WTC11 (cell line): Measurements from ENCODE around the gene ANKMY2. TPM values are rescaled to one million over a fixed set of nuclear protein-coding genes. Genes with fewer than 3 reads are reported as not detected.

Experiments
- ATAC-seq: fragments of 200-7000 bp; cut with Tn5 transposase; 2 replicates; pipeline ENCODE4 v1.10.0; 2021; ENCODE audit warnings: mild to moderate bottlenecking, moderate library complexity
- CTCF ChIA-PET: fragments of 300-600 bp; sonication (Branson Sonifier 250); formaldehyde crosslinking; loops from one replicate; lab custom pipeline; 2021; ENCODE audit warnings: antibody characterized with exemption; lab: Charles Lee
- POLR2A ChIA-PET: fragments of 350-600 bp; sonication (Branson Sonifier 250); formaldehyde crosslinking; loops from one replicate; lab custom pipeline; 2021; ENCODE audit warnings: antibody characterized with exemption; lab: Charles Lee
- DNase-seq: peaks from one replicate; pipeline ENCODE4 v3.0.0; 2021; ENCODE audit warnings: low spot score
- H3K27ac Mint-ChIP-seq: 2 replicates; pipeline ENCODE4 v1.8.0; 2021; ENCODE audit warnings: mixed read lengths
- H3K27me3 Mint-ChIP-seq: 2 replicates; pipeline ENCODE4 v1.8.0; 2021; ENCODE audit warnings: low read depth, mild to moderate bottlenecking, moderate library complexity, mixed read lengths
- H3K36me3 Mint-ChIP-seq: 2 replicates; pipeline ENCODE4 v1.8.0; 2021; ENCODE audit warnings: mixed read lengths
- H3K4me1 Mint-ChIP-seq: 2 replicates; pipeline ENCODE4 v1.8.0; 2022; ENCODE audit warnings: mixed read lengths
- H3K4me3 Mint-ChIP-seq: 2 replicates; pipeline ENCODE4 v1.8.0; 2021; ENCODE audit warnings: mild to moderate bottlenecking, moderate library complexity, mixed read lengths
- H3K9me3 Mint-ChIP-seq: 2 replicates; pipeline ENCODE4 v1.8.0; 2021; ENCODE audit warnings: mixed read lengths
- ATF1 ChIP-seq: sonication (generic); formaldehyde crosslinking; IDR thresholded peaks from 2 replicates; pipeline ENCODE4 v1.8.1; 2023; ENCODE audit warnings: mild to moderate bottlenecking, moderate library complexity, missing genetic modification reagents
- ATF2 ChIP-seq: sonication (generic); formaldehyde crosslinking; IDR thresholded peaks from 2 replicates; pipeline ENCODE4 v1.8.1; 2022; ENCODE audit warnings: low read depth, missing genetic modification reagents, borderline replicate concordance
- CDX4 ChIP-seq: fragments of 250-450 bp; sonication (Bioruptor Pico); IDR thresholded peaks from 2 replicates; pipeline ENCODE4 v1.9.0; 2021; ENCODE audit warnings: moderate library complexity, mild to moderate bottlenecking, inconsistent platforms, borderline replicate concordance
- CREM ChIP-seq: sonication (generic); formaldehyde crosslinking; IDR thresholded peaks from 2 replicates; pipeline ENCODE4 v1.8.1; 2022; ENCODE audit warnings: mild to moderate bottlenecking, missing genetic modification reagents, moderate library complexity
- E2F4 ChIP-seq: sonication (generic); formaldehyde crosslinking; IDR thresholded peaks from 2 replicates; pipeline ENCODE4 v1.8.1; 2022; ENCODE audit warnings: low read depth, mild to moderate bottlenecking, moderate library complexity, missing genetic modification reagents, borderline replicate concordance
- GABPB1 ChIP-seq: sonication (generic); formaldehyde crosslinking; IDR thresholded peaks from 2 replicates; pipeline ENCODE4 v1.8.1; 2023; ENCODE audit warnings: mild to moderate bottlenecking, missing genetic modification reagents
- HMGA2 ChIP-seq: fragments of 250-450 bp; sonication (Bioruptor Pico); IDR thresholded peaks from 2 replicates; pipeline ENCODE4 v1.4.0; 2021; ENCODE audit warnings: mild to moderate bottlenecking, moderate library complexity
- IRF1 ChIP-seq: sonication (generic); formaldehyde crosslinking; IDR thresholded peaks from 2 replicates; pipeline ENCODE4 v1.8.0; 2023; ENCODE audit warnings: missing genetic modification reagents
- IRF2 ChIP-seq: sonication (generic); formaldehyde crosslinking; IDR thresholded peaks from 2 replicates; pipeline ENCODE4 v1.8.0; 2022; ENCODE audit warnings: low read depth, missing genetic modification reagents, borderline replicate concordance
- MAX ChIP-seq: sonication (generic); formaldehyde crosslinking; IDR thresholded peaks from 2 replicates; pipeline ENCODE4 v1.8.0; 2022; ENCODE audit warnings: mild to moderate bottlenecking, missing genetic modification reagents
- MLX ChIP-seq: sonication (generic); formaldehyde crosslinking; IDR thresholded peaks from 2 replicates; pipeline ENCODE4 v1.8.1; 2023; ENCODE audit warnings: mild to moderate bottlenecking, missing genetic modification reagents, moderate library complexity
- NFATC4 ChIP-seq: fragments of 250-450 bp; sonication (Bioruptor Pico); IDR thresholded peaks from 2 replicates; pipeline ENCODE4 v1.9.0; 2021; ENCODE audit warnings: mild to moderate bottlenecking
- NR1H2 ChIP-seq: sonication (generic); formaldehyde crosslinking; IDR thresholded peaks from 2 replicates; pipeline ENCODE4 v1.9.0; 2021; ENCODE audit warnings: mild to moderate bottlenecking, moderate library complexity, missing genetic modification reagents
- TEAD1 ChIP-seq: sonication (generic); formaldehyde crosslinking; IDR thresholded peaks from 2 replicates; pipeline ENCODE4 v1.8.0; 2022; ENCODE audit warnings: mild to moderate bottlenecking, missing genetic modification reagents
- ZBTB21 ChIP-seq: sonication (generic); formaldehyde crosslinking; IDR thresholded peaks from 2 replicates; pipeline ENCODE4 v1.8.1; 2023; ENCODE audit warnings: mild to moderate bottlenecking, missing genetic modification reagents, borderline replicate concordance
- ZNF317 ChIP-seq: sonication (generic); formaldehyde crosslinking; IDR thresholded peaks from 2 replicates; pipeline ENCODE4 v1.8.1; 2023; ENCODE audit warnings: low read depth, mild to moderate bottlenecking, moderate library complexity, missing genetic modification reagents, borderline replicate concordance
- ZNF532 ChIP-seq: fragments of 250-450 bp; sonication (Bioruptor Pico); IDR thresholded peaks from 2 replicates; pipeline ENCODE4 v1.9.0; 2021; ENCODE audit warnings: mild to moderate bottlenecking, borderline replicate concordance
- total RNA-seq: library from RNA; stranded (reverse); gene quantifications from 3 replicates; pipeline ENCODE4 v1.2.3, GENCODE V29; 2021

The ANKMY2 gene
- total RNA-seq, 1 experiment from 2014 or later = 13.6 TPM

GRCh38 chr7:16559497-16560179 lies 85.9 kb downstream of the ANKMY2 start (continued):
- TF ChIP-seq IRF2 (CRISPR knock-in tag) (no peak), CREM (no peak), GABPB1 (CRISPR knock-in tag) (no peak), TEAD1 (no peak), ZBTB21 (CRISPR knock-in tag) (no peak), ATF1 (CRISPR knock-in tag) (no peak), ZNF317 (CRISPR knock-in tag) (no peak), ATF2 (CRISPR knock-in tag) (no peak)

GRCh38 chr7:16558761-16559302 lies 86.7 kb downstream of the ANKMY2 start:
- H3K4me1 Mint-ChIP-seq = peaks cover 9% of the 10 kb centered on the region
- CTCF ChIA-PET = no interaction called here
- POLR2A ChIA-PET = no interaction called here
- H3K4me3 Mint-ChIP-seq = no peak overlapping the region
- H3K27ac Mint-ChIP-seq = no peak overlapping the region
- no peaks in the 10 kb centered on the region for H3K27me3 Mint-ChIP-seq
- ATAC-seq (no peak), DNase-seq (no peak)
- TF ChIP-seq HMGA2 (CRISPR knock-in tag) (0 out of 2 replicates have a peak, but pooled peaks have one; percentile 1), ATF2 (CRISPR knock-in tag) (no peak), MLX (no peak)
- H3K36me3 Mint-ChIP-seq = no peaks in the 10 kb centered on the region
- H3K9me3 Mint-ChIP-seq = no peaks in the 10 kb centered on the region

GRCh38 chr7:16556359-16556758 lies 89.2 kb downstream of the ANKMY2 start:
- CTCF ChIA-PET = interaction anchor here (1.8 kb wide), 1 partner anchor 9 kb away, joined by 5 read pairs; no protein-coding TSS in a partner anchor
- H3K36me3 Mint-ChIP-seq = no peaks in the 10 kb centered on the region
- H3K4me3 Mint-ChIP-seq = no peak overlapping the region
- POLR2A ChIA-PET = no interaction called here
- no peaks in the 10 kb centered on the region for H3K9me3 Mint-ChIP-seq
- no peak for DNase-seq
- no peak for TF ChIP-seq NR1H2 (CRISPR knock-in tag)
- no peak for TF ChIP-seq CDX4 (CRISPR knock-in tag)
- TF ChIP-seq ZNF532 (CRISPR knock-in tag) = no peak
- TF ChIP-seq NFATC4 = no peak
- no peak for TF ChIP-seq E2F4 (CRISPR knock-in tag)
- TF ChIP-seq MAX = no peak
- no peak for TF ChIP-seq IRF1 (CRISPR knock-in tag)
- ATAC-seq = no peak
- no peak overlapping the region for H3K27ac Mint-ChIP-seq
- no peaks in the 10 kb centered on the region for H3K27me3 Mint-ChIP-seq
- H3K4me1 Mint-ChIP-seq = no peaks in the 10 kb centered on the region
